K562 (cell line): ENCODE data around the gene SERPIND1. TPM values are rescaled to one million over a fixed set of nuclear protein-coding genes. Genes with fewer than 3 reads are reported as not detected.

Experiments
- CEBPG ChIP-seq, 3 experiments: fragments of 200-800 bp in 1 of 3; sonication (Bioruptor generic) in 1 of 3; sonication (generic) in 1 of 3; formaldehyde crosslinking in 1 of 3; IDR thresholded peaks in 2 of 3; conservative IDR thresholded peaks in 1 of 3; 2 replicates each; pipeline versions ENCODE4 v1.6.1 to v1.8.0; 2016 to 2022; ENCODE audit warnings: missing compliant biosample characterization in 2 of 3, missing genetic modification characterization in 2 of 3, mild to moderate bottlenecking in 1 of 3, missing genetic modification reagents in 1 of 3
- CREB3 ChIP-seq: fragments of 450-650 bp; conservative IDR thresholded peaks from 2 replicates; pipeline ENCODE4 v1.6.1; 2016; ENCODE audit warnings: missing genetic modification characterization, low read depth, mild to moderate bottlenecking, missing compliant biosample characterization, moderate library complexity
- E2F8 ChIP-seq: fragments of 450-650 bp; IDR thresholded peaks from 2 replicates; pipeline ENCODE4 v1.7.1; 2018; ENCODE audit warnings: mild to moderate bottlenecking, low read depth; ENCODE audit not compliant: partially characterized antibody
- EP400 ChIP-seq: fragments of 450-650 bp; IDR thresholded peaks from 2 replicates; pipeline ENCODE4 v1.6.1; 2017; ENCODE audit warnings: antibody characterized with exemption, mild to moderate bottlenecking, moderate library complexity
- KDM1A ChIP-seq, 2 experiments: fragments of 450-650 bp; IDR thresholded peaks; 2 replicates each; pipeline ENCODE4 v1.6.1; 2016; ENCODE audit warnings: mild to moderate bottlenecking in 2 of 2
- RB1 ChIP-seq: fragments of 450-650 bp; IDR thresholded peaks from 2 replicates; pipeline ENCODE4 v1.6.1; 2017; ENCODE audit warnings: low read depth, mild to moderate bottlenecking
- RFX7 ChIP-seq: fragments of 250-450 bp; sonication (Bioruptor Pico); IDR thresholded peaks from 2 replicates; pipeline ENCODE4 v1.5.1; 2021; ENCODE audit warnings: mild to moderate bottlenecking
- SFPQ ChIP-seq: fragments of 200-400 bp; formaldehyde crosslinking; IDR thresholded peaks from 2 replicates; pipeline ENCODE4 v1.6.1; 2017; ENCODE audit warnings: mild to moderate bottlenecking, low read depth, low read length, moderate library complexity
- SOX6 ChIP-seq: fragments of 450-650 bp; IDR thresholded peaks from 2 replicates; pipeline ENCODE4 v1.6.1; 2014; ENCODE audit warnings: mild to moderate bottlenecking
- TCF15 ChIP-seq: fragments of 250-450 bp; sonication (Bioruptor Pico); IDR thresholded peaks from 2 replicates; pipeline ENCODE4 v1.8.0; 2022; ENCODE audit warnings: moderate library complexity, mild to moderate bottlenecking, inconsistent platforms
- TCF7L2 ChIP-seq: fragments of 150-350 bp; IDR thresholded peaks from 2 replicates; pipeline ENCODE4 v1.6.1; 2016; ENCODE audit warnings: low read depth, mild to moderate bottlenecking, low read length, moderate library complexity
- ZFX ChIP-seq: sonication (generic); formaldehyde crosslinking; IDR thresholded peaks from 2 replicates; pipeline ENCODE4 v1.8.0; 2022; ENCODE audit warnings: mild to moderate bottlenecking, missing genetic modification reagents, moderate library complexity
- ZNF511 ChIP-seq: sonication (generic); formaldehyde crosslinking; IDR thresholded peaks from 2 replicates; pipeline ENCODE4 v1.8.0; 2022; ENCODE audit warnings: mild to moderate bottlenecking, missing genetic modification reagents
- ZNF518B ChIP-seq: fragments of 250-450 bp; sonication (Bioruptor Pico); IDR thresholded peaks from 2 replicates; pipeline ENCODE4 v1.5.0; 2021; ENCODE audit warnings: mild to moderate bottlenecking, moderate library complexity
- ZNF766 ChIP-seq: fragments of 200-800 bp; sonication (Bioruptor generic); conservative IDR thresholded peaks from 2 replicates; pipeline ENCODE4 v1.6.1; 2016; ENCODE audit warnings: missing genetic modification characterization, missing compliant biosample characterization
- polyA plus RNA-seq, 8 experiments: library from polyadenylated mRNA; depleted of rRNA in 4 of 8; stranded (reverse) in 5 of 8; unstranded in 3 of 8; fragments of >200 nt; fragmentation: Nextera tagmentation in 2 of 8; fragmentation: Illumina TruSeq in 1 of 8; extraction: Ambion mirVana in 2 of 8; extraction: Trizol in 1 of 8; gene quantifications; 2 replicates each; pipeline versions ENCODE4 v1.2.1 to v1.2.3, GENCODE V29; 2011 to 2014; ENCODE audit warnings: inconsistent platforms in 1 of 8, missing spikeins in 1 of 8
- total RNA-seq, 7 experiments: library from RNA; depleted of rRNA in 6 of 7; stranded (reverse); fragments of >200 nt in 6 of 7; fragmentation: Illumina TruSeq in 2 of 7; extraction: Trizol in 2 of 7; gene quantifications; 2 replicates each; pipeline versions ENCODE4 v1.2.1 to v1.2.3, GENCODE V29; 2011 to 2021; ENCODE audit warnings: low replicate concordance in 1 of 7

Gene SERPIND1
- total and polyA plus RNA-seq, 9 of the 15 experiments (the other 6 are each of a cell fraction or from before 2014, with no cell fraction given): 0.04 to 0.11 (median 0.09) TPM; not detected in 6

GRCh38 chr22:20810645-20811044 lies 36.7 kb downstream of the SERPIND1 start (continued):
- TF ChIP-seq E2F8 (no peak), RFX7 (CRISPR knock-in tag) (no peak), RB1 (no peak), EP400 (no peak), ZNF518B (CRISPR knock-in tag) (no peak), ZNF511 (CRISPR knock-in tag) (0 out of 2 replicates have a peak, but pooled peaks have one; percentile 27), TCF7L2 (no peak), CREB3 (tag) (no peak), CEBPG (CRISPR knock-in tag; IDR thresholded peaks at IDR 0.05) (peak; percentile 5; the same call in 1 of the 2 replicates), CEBPG (tag; conservative IDR thresholded peaks at IDR 0.05 in 1 of 2, IDR thresholded peaks at IDR 0.05 in 1 of 2) (no peak), KDM1A (IDR thresholded peaks at IDR 0.05) (no peak), SFPQ (no peak), ZFX (CRISPR knock-in tag) (no peak), TCF15 (CRISPR knock-in tag) (no peak), SOX6 (no peak), ZNF766 (no peak)
